HG03108 (cell line): ENCODE results near the gene FUT3.

ENCODE experiments used
- ATAC-seq: cut with Tn5 transposase; IDR thresholded peaks from one replicate; pipeline ENCODE4 v1.9.1; 2021; ENCODE audit warnings: moderate library complexity; ENCODE audit not compliant: unreplicated experiment

Gene FUT3

GRCh38 chr19:5826531-5827341, 24.5 kb downstream of the FUT3 start:
- no peak for ATAC-seq

- ATAC-seq: no peak
These were observed 26.1 kb downstream of the FUT3 start for GRCh38 chr19:5825178-5825577.

GRCh38 chr19:5824751-5825150, 26.5 kb downstream of the FUT3 start:
- no peak for ATAC-seq

GRCh38 chr19:5823579-5824281, 27.5 kb downstream of the FUT3 start:
- ATAC-seq: no peak

GRCh38 chr19:5822181-5822844, 28.9 kb downstream of the FUT3 start:
- ATAC-seq: no peak

GRCh38 chr19:5821521-5822180, 29.6 kb downstream of the FUT3 start:
- ATAC-seq: no peak

GRCh38 chr19:5820785-5821184, 30.5 kb downstream of the FUT3 start:
- ATAC-seq: no peak

- no peak for ATAC-seq
These were observed 32.7 kb downstream of the FUT3 start for GRCh38 chr19:5818594-5818993.

GRCh38 chr19:5817218-5817617, 34.0 kb downstream of the FUT3 start:
- no peak for ATAC-seq

GRCh38 chr19:5814852-5815246, 36.4 kb downstream of the FUT3 start:
- no peak for ATAC-seq

- no peak for ATAC-seq
These were observed 37.0 kb downstream of the FUT3 start for GRCh38 chr19:5814123-5814851.

GRCh38 chr19:5811117-5811516, 40.1 kb downstream of the FUT3 start:
- no peak for ATAC-seq

GRCh38 chr19:5809469-5809868, 41.8 kb downstream of the FUT3 start:
- no peak for ATAC-seq

- no peak for ATAC-seq
These were observed 42.2 kb downstream of the FUT3 start for GRCh38 chr19:5809053-5809452.

GRCh38 chr19:5808120-5808816, 43.0 kb downstream of the FUT3 start:
- no peak for ATAC-seq

GRCh38 chr19:5806905-5807304, 44.3 kb downstream of the FUT3 start:
- ATAC-seq: no peak

GRCh38 chr19:5806133-5806489, 45.1 kb downstream of the FUT3 start:
- no peak for ATAC-seq

GRCh38 chr19:5805462-5806132, 45.7 kb downstream of the FUT3 start:
- ATAC-seq: no peak
